Measurements from ENCODE around the gene IL1B.

The IL1B gene

DNA sequence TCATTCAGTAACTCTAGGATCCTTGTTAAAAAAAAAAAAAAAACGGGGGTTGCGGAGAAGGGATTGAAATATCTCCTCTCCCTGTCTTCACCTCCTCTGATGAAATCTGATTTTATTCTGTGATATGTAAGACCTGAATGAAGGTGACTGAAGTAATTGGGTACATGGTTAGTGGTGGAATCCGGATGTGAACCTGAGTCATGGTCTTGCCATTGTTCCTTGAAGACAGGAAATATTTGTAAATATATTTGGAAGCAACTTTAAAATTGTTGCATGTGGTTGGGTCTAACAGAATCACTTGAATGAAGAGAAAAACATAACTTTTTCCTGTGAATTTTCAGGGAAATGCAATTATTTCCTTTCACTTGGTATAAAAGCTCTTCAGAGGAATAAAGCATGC, 49.3 kb downstream of the IL1B start:
- no peak for DNase-seq

DNA sequence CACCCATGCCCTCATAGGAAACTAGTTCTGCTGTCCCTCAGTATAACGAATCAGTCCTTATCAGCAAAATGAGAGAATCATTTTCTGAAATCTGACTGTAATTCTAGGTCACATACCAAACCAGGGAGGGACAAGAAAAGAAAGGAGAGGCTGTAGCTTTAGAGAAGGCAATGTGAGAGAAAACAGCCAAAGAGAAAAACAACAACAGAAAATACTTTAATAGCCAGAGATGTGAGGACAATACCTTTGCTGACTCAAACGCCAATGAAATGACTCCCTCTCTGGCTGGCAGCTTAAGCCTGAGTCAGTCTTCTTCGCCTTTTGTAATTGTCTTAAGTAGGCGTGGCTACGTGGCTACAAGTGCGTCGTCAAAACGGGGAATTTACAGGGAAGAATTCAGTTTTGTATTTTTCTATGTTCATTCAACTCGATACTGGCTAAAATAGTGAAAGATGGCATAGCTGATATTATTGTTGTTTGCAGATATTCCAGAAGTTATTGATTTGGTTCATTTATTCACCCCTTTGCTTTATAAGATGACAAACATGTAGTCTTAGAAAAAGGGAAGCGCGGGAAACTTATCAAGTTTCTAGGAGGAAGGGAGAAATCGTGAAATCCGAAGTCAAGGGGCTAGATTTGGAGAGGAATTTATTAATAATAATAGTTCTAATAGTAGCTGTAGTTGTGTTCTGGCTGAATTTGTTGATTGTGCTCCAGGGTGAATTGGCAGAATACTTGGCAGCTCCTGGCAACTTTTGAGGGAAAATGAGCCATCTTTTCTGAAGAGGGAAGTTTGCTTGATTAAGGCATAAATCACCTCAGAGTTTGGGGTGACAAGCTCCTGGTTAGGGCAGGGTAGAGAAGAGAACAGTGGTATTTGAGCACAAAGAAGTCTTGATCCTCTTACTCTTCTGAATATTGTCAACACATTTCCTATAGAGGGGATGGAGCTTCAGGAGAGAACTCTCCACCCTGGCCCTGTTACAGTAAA, 52.1 kb downstream of the IL1B start, which contains the start of gene IL1A:
Gene IL1A, minus strand, starts transcription at position 295 of the 991 bp plus-strand sequence. CDS start 723 bp downstream, outside the sequence.
- peak in 1 of 58 donors; percentile 2 for DNase-seq

DNA sequence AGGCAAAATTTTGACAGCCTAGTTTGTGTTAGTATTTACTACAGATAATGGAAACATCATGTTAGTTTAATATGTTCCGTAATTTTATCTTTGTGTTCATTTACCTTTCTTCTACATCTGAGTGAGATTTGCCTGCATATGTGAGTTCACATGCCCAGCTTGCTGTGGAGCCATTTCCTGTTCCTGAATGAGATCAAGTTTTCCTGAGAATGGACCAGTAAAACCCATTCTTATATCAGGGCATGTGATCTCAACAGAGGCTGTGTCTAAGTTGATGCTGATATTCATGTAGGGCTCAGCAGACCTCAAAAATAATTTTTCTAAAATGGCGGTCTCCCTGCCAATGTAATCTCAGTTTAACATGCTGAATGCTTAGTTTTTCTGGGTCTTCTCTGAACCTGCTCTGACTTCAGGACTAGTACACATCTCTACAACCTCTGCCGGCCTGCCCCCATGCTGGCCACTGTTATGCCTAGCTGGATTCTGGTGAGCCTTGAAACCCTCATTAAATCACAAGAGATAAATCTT, 53.3 kb downstream of the IL1B start:
- no peak for DNase-seq

DNA sequence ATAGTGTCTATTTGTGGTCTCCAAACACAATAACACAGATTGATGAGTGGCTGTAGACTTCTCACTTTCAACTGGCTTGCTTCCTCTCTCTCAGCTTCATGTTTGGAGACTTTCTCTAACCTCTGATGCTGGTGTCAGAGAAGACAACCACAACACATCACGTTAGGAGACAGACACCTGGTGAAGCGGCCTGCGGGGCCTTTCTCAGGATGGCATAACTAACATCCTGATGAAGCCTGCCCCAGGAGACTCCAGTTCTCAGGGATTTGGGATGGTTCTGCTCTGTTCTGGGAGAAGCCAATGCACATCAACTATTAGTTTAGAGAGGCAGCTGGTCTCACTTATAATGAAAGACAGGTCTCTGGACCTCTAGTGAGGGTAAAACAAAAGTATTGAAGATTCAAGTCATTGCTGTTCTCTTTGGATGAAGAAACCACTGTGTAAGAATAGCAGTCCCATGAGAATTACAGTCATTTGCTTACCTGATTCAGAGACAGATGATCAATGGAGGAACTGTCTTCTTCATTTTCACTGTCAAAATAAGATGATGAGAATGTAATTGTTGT, 54.3 kb downstream of the IL1B start:
- no peak for DNase-seq
